OCI-LY7 (cell line): ENCODE data around the gene PDZRN4. TPM values are rescaled to one million over a fixed set of nuclear protein-coding genes. Genes with fewer than 3 reads are reported as not detected.

Experiments
- BruUV-seq: library from RNA; stranded (reverse); fragments of 400-500 nt; replicated peaks from 2 replicates; lab custom pipeline; 2021; lab: Mats Ljungman, UMichigan
- CTCF ChIA-PET: fragments of 300-600 bp; sonication (Branson Sonifier 250); formaldehyde crosslinking; loops from one replicate; lab custom pipeline; 2022; ENCODE audit warnings: antibody characterized with exemption; ENCODE audit not compliant: unreplicated experiment; lab: Charles Lee
- POLR2A ChIA-PET: fragments of 300-600 bp; sonication (Branson Sonifier 250); formaldehyde crosslinking; loops from one replicate; lab custom pipeline; 2022; ENCODE audit warnings: antibody characterized with exemption; lab: Charles Lee
- DNase-seq: peaks from one replicate; pipeline ENCODE4 v3.0.0-alpha.2; 2015; ENCODE audit warnings: low spot score
- H2AFZ ChIP-seq: fragments of 200-600 bp; sonication (generic), shearing (Covaris generic); 2 replicates; pipeline ENCODE4 v1.6.1; 2014; ENCODE audit warnings: mild to moderate bottlenecking, antibody characterized with exemption, low read length, moderate library complexity
- H3K27ac ChIP-seq: fragments of 200-600 bp; sonication (generic); 2 replicates; pipeline ENCODE4 v1.5.1; 2014; ENCODE audit warnings: mixed run types, low read depth, mild to moderate bottlenecking, moderate library complexity, low read length, inconsistent platforms; ENCODE audit not compliant: poor library complexity, severe bottlenecking
- H3K36me3 ChIP-seq: fragments of 200-600 bp; sonication (generic); 2 replicates; pipeline ENCODE4 v1.6.1; 2014; ENCODE audit warnings: mild to moderate bottlenecking, antibody characterized with exemption, low read length, moderate library complexity, mixed read lengths; ENCODE audit not compliant: insufficient read depth
- H3K4me1 ChIP-seq: fragments of 200-600 bp; sonication (generic); 2 replicates; pipeline ENCODE4 v1.5.1; 2014; ENCODE audit warnings: mild to moderate bottlenecking, low read length; ENCODE audit not compliant: insufficient read depth, poor library complexity, severe bottlenecking
- H3K4me2 ChIP-seq: fragments of 200-600 bp; sonication (generic); 2 replicates; pipeline ENCODE4 v1.6.1; 2014; ENCODE audit warnings: mild to moderate bottlenecking, low read length
- H3K4me3 ChIP-seq: fragments of 200-600 bp; sonication (generic); 2 replicates; pipeline ENCODE4 v1.5.1; 2014; ENCODE audit warnings: mild to moderate bottlenecking, low read depth, low read length; ENCODE audit not compliant: poor library complexity, severe bottlenecking
- H3K79me2 ChIP-seq: fragments of 200-600 bp; sonication (generic); 2 replicates; pipeline ENCODE4 v1.6.1; 2016; ENCODE audit warnings: low read depth, mild to moderate bottlenecking, low read length, moderate library complexity, mixed read lengths; ENCODE audit not compliant: insufficient read depth
- H3K9me2 ChIP-seq: fragments of 200-600 bp; sonication (generic); 2 replicates; pipeline ENCODE4 v1.6.1; 2016; ENCODE audit warnings: mild to moderate bottlenecking, low read length, mixed read lengths; ENCODE audit not compliant: insufficient read depth
- H3K9me3 ChIP-seq: fragments of 200-600 bp; sonication (generic); 2 replicates; pipeline ENCODE4 v1.6.1; 2014; ENCODE audit warnings: mild to moderate bottlenecking, mixed run types, low read length, mixed read lengths
- H4K20me1 ChIP-seq: fragments of 200-600 bp; sonication (generic); 2 replicates; pipeline ENCODE4 v1.6.1; 2014; ENCODE audit warnings: mild to moderate bottlenecking, antibody characterized with exemption, low read length, moderate library complexity, mixed read lengths; ENCODE audit not compliant: insufficient read depth
- EZH2phosphoT487 ChIP-seq: fragments of 200-600 bp; sonication (generic); IDR thresholded peaks from 2 replicates; pipeline ENCODE4 v1.6.1; 2018; ENCODE audit warnings: low read depth, borderline replicate concordance, mild to moderate bottlenecking, mixed run types, antibody characterized with exemption, low read length, moderate library complexity, mixed read lengths
- intact Hi-C: fragments of 100-400 bp; cut with micrococcal nuclease; formaldehyde crosslinking; loops from one replicate; pipeline ENCODE4 v1.10.0; 2022; ENCODE audit not compliant: unreplicated experiment
- total RNA-seq, 2 experiments: library from RNA; depleted of rRNA in 1 of 2; stranded (reverse); fragments of >200 nt in 1 of 2; shearing (Covaris generic) in 1 of 2; gene quantifications; 2 replicates each; pipeline ENCODE4 v1.2.3, GENCODE V29; 2014 to 2022
- TF ChIP-seq, protein P1 (sequence below): fragments of 200-600 bp; sonication (generic); conservative IDR thresholded peaks from 2 replicates; pipeline ENCODE4 v1.5.1; 2014; ENCODE audit warnings: mild to moderate bottlenecking, antibody characterized with exemption, low read length, moderate library complexity, mixed read lengths

Gene PDZRN4
- total RNA-seq, 2 experiments from 2014 or later: 6.8 to 16.8 TPM

DNA sequence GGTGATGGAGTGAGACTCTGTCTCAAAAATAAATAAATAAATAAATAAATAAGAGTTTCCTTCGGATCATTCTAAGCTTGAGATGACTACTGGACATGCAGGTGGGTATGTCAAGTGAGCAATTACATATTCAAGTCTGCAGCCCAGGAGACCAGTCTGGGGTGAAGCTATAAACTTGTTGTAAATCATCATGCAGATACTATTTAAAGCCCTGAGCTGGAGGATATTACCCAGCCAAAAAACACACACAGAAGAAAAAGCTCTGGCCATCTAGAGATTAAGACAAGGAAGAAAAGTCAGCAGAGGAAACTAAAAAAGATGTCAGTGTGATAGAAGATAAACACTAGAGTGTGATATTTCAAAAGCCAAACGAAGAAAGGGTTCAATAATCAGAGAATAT is 47.0 kb upstream of the PDZRN4 start:
- intact Hi-C loops: no loop called here
- no peak for TF ChIP-seq EZH2phosphoT487
- TF ChIP-seq, protein P1, sequence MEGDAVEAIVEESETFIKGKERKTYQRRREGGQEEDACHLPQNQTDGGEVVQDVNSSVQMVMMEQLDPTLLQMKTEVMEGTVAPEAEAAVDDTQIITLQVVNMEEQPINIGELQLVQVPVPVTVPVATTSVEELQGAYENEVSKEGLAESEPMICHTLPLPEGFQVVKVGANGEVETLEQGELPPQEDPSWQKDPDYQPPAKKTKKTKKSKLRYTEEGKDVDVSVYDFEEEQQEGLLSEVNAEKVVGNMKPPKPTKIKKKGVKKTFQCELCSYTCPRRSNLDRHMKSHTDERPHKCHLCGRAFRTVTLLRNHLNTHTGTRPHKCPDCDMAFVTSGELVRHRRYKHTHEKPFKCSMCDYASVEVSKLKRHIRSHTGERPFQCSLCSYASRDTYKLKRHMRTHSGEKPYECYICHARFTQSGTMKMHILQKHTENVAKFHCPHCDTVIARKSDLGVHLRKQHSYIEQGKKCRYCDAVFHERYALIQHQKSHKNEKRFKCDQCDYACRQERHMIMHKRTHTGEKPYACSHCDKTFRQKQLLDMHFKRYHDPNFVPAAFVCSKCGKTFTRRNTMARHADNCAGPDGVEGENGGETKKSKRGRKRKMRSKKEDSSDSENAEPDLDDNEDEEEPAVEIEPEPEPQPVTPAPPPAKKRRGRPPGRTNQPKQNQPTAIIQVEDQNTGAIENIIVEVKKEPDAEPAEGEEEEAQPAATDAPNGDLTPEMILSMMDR: no peak
- POLR2A ChIA-PET: no interaction called here
- Histone ChIP-seq H3K36me3 (no peaks in the 10 kb centered on the region), H3K9me2 (no peaks in the 10 kb centered on the region), H3K4me1 (no peaks in the 10 kb centered on the region), H3K79me2 (no peaks in the 10 kb centered on the region), H3K27ac (no peak overlapping the region), H2AFZ (no peak overlapping the region), H3K4me3 (no peak overlapping the region), H4K20me1 (no peaks in the 10 kb centered on the region), H3K4me2 (no peak overlapping the region), H3K9me3 (no peaks in the 10 kb centered on the region)
- no peak for DNase-seq
- BruUV-seq: no TSS peak
- CTCF ChIA-PET: no interaction called here

DNA sequence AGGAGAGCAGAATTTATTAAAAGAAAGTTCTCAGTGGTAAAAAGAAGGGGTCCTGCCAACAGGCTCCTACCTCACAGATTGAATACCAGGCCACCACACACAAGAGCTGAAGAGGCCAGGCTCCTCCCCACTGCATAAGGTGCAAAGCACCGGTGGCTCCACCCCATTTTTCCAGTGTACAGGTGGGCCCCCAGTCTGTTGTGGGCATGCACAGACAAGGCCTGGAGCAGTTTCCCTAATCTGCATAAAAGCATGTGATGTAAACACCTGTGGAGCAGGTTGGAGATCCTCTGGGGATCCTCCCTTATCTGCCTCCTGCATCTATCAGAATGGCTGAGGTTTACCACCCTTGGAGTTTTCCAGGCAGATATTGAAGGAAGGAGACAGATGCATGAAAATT is 45.7 kb upstream of the PDZRN4 start:
- no peak overlapping the region for H3K4me3 ChIP-seq
- H4K20me1 ChIP-seq: no peaks in the 10 kb centered on the region
- no TSS peak for BruUV-seq
- H3K27ac ChIP-seq: no peak overlapping the region
- CTCF ChIA-PET: no interaction called here
- H3K4me2 ChIP-seq: no peak overlapping the region
- H3K79me2 ChIP-seq: no peaks in the 10 kb centered on the region
- H3K9me2 ChIP-seq: no peaks in the 10 kb centered on the region
- no peak overlapping the region for H2AFZ ChIP-seq
- POLR2A ChIA-PET: interaction anchor here (0.6 kb wide), 1 partner anchor 612 kb away, joined by 3 read pairs; no protein-coding TSS in a partner anchor
- no peaks in the 10 kb centered on the region for H3K36me3 ChIP-seq
- H3K4me1 ChIP-seq: no peaks in the 10 kb centered on the region
- H3K9me3 ChIP-seq: no peaks in the 10 kb centered on the region
- TF ChIP-seq, protein P1: no peak
- TF ChIP-seq EZH2phosphoT487: no peak
- no peak for DNase-seq
- intact Hi-C loops: no loop called here

DNA sequence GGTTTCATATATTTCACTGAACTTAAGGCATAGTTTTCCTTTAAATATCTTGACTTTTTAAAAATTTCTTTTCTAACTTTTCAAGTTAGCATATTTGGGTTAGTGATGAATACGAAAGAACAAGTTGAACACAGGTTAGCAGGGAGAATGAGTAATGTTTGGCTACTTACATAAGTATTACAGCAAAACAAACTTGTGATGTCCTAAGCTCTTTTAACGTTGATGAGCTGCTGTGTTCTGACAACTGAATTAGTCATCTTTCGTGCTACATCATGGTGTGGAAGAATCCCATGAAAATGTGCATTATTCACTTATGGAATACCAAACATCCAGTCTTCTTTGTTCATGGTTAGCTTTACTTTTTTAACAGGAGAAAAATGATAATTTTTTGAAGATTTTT is 36.3 kb upstream of the PDZRN4 start:
- BruUV-seq: no TSS peak
- DNase-seq: no peak
- Histone ChIP-seq H3K79me2 (no peaks in the 10 kb centered on the region), H3K4me1 (no peaks in the 10 kb centered on the region), H3K4me2 (no peak overlapping the region), H3K9me2 (no peaks in the 10 kb centered on the region), H3K27ac (no peak overlapping the region), H4K20me1 (no peaks in the 10 kb centered on the region), H3K9me3 (no peaks in the 10 kb centered on the region), H3K4me3 (no peak overlapping the region), H2AFZ (no peak overlapping the region), H3K36me3 (no peaks in the 10 kb centered on the region)
- ChIA-PET POLR2A (interaction anchor here (0.6 to 1.1 kb wide), 2 partner anchors 18 to 232 kb away, joined by 3 to 6 read pairs; no protein-coding TSS in a partner anchor), CTCF (no interaction called here)
- intact Hi-C loops: no loop called here
- TF ChIP-seq, protein P1: no peak
- no peak for TF ChIP-seq EZH2phosphoT487
